HG03469 (cell line): ENCODE measurements around the gene LYRM4.
"Not testable (repeated sequence)": the region's sequence is repeated elsewhere in the genome, so short reads cannot be mapped to it uniquely, and the experiment has no call there.

ENCODE experiments used
- ATAC-seq: cut with Tn5 transposase; IDR thresholded peaks from one replicate; pipeline ENCODE4 v1.9.1; 2021; ENCODE audit warnings: mild to moderate bottlenecking, moderate library complexity, moderate number of reproducible peaks; ENCODE audit not compliant: unreplicated experiment

LYRM4 gene

GRCh38 chr6:5125152-5126006, 135.4 kb downstream of the LYRM4 start:
- no peak for ATAC-seq

- no peak for ATAC-seq
Measured at GRCh38 chr6:5124526-5124925, 136.2 kb downstream of the LYRM4 start.

GRCh38 chr6:5123296-5124143, 137.2 kb downstream of the LYRM4 start:
- ATAC-seq: no peak

GRCh38 chr6:5122504-5123112, 138.1 kb downstream of the LYRM4 start:
- no peak for ATAC-seq

GRCh38 chr6:5121956-5122355, 138.8 kb downstream of the LYRM4 start:
- ATAC-seq: no peak

- no peak for ATAC-seq
Measured at GRCh38 chr6:5121479-5121878, 139.3 kb downstream of the LYRM4 start.

GRCh38 chr6:5120543-5120942, 140.2 kb downstream of the LYRM4 start:
- ATAC-seq: not testable (repeated sequence)

- ATAC-seq: no peak
Measured at GRCh38 chr6:5120011-5120410, 140.7 kb downstream of the LYRM4 start.

GRCh38 chr6:5119090-5119951, 141.4 kb downstream of the LYRM4 start:
- no peak for ATAC-seq

GRCh38 chr6:5116243-5116991, 144.3 kb downstream of the LYRM4 start:
- ATAC-seq: no peak

GRCh38 chr6:5115168-5115567, 145.6 kb downstream of the LYRM4 start:
- ATAC-seq: no peak

- ATAC-seq: no peak
Measured at GRCh38 chr6:5113096-5113495, 147.7 kb downstream of the LYRM4 start.

GRCh38 chr6:5112066-5112799, 148.5 kb downstream of the LYRM4 start:
- ATAC-seq: no peak

- ATAC-seq: no peak
Measured at GRCh38 chr6:5111626-5112025, 149.1 kb downstream of the LYRM4 start.

- ATAC-seq: no peak
Measured at GRCh38 chr6:5110246-5110645, 150.5 kb downstream of the LYRM4 start.

- no peak for ATAC-seq
Measured at GRCh38 chr6:5109436-5109835, 151.3 kb downstream of the LYRM4 start.

GRCh38 chr6:5108536-5109150, 152.1 kb downstream of the LYRM4 start:
- ATAC-seq: no peak

GRCh38 chr6:5108068-5108467, 152.7 kb downstream of the LYRM4 start:
- no peak for ATAC-seq

GRCh38 chr6:5107341-5107740, 153.4 kb downstream of the LYRM4 start:
- ATAC-seq: no peak
